T-helper 9 cell (primary cell): ENCODE measurements around the gene BMP4.

ENCODE experiments used
- DNase-seq: peaks from one replicate; pipeline ENCODE4 v3.0.0-alpha.2; 2020

Gene BMP4

DNA sequence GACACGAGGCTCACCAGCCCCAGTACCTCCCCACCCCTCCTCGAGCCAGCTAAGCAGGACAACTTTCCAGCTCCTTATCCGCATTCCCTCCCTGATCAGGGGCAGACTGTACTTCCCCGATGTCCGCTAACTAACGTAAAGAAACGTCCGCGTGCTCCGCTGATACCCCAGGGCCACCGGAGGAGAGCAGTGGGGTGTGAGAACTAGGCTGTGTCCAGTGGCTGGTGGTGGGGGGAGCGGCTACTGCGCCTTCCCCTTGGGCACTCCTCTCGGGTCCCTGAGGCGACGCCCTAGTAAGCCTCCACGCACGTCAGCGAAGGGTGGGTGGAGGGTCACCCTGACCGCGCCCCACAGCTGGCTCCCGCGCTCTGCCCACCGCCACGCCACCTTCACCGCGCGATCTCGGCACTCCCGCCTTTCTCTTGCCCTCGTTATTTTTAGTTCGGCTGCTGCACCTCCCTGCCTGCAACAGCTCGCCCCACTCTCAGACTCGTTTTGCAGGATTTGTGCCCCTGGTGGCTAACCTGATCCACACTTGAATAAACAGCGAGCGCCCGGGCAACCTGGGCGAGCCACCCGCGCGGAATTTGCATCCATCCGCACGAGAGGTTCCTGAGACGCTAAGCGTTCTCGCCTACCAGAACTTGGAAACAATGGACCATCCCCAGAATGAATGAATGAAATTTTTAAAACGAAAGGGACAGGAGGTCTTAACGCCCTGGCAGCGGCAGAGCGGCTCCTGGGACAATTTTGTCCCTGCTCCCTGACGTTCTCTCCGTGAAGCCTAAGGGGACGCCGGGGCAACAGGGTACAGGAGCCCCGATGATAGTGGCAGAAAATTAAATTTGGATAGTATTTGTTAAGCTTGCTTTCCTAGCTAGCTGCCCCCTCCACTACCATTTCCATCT, 6.9 kb upstream of the BMP4 start:
- no peak for DNase-seq

GRCh38 chr14:53962953-53963319, 6.3 kb upstream of the BMP4 start:
- DNase-seq = no peak

DNA sequence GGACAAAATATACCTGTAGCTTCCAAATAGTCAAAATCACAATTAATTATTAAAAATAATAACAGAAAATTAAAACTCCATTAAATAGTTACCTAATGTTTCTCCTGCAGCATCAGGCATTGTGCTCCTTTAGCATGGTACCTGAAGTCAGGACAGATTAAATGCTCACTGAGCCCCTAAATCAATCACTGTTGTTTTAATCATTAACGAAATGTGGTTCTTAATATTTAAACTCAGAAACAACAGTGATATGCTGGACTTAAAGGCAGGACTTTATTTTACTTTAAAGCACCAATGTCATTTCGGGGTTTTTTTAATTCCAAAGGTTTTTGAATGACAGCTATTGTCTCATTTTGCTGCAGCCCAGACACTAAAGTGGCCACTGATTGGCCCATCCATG, 2.0 kb upstream of the BMP4 start:
- no peak for DNase-seq

GRCh38 chr14:53957739-53958138, 1.1 kb upstream of the BMP4 start:
- DNase-seq = no peak

DNA sequence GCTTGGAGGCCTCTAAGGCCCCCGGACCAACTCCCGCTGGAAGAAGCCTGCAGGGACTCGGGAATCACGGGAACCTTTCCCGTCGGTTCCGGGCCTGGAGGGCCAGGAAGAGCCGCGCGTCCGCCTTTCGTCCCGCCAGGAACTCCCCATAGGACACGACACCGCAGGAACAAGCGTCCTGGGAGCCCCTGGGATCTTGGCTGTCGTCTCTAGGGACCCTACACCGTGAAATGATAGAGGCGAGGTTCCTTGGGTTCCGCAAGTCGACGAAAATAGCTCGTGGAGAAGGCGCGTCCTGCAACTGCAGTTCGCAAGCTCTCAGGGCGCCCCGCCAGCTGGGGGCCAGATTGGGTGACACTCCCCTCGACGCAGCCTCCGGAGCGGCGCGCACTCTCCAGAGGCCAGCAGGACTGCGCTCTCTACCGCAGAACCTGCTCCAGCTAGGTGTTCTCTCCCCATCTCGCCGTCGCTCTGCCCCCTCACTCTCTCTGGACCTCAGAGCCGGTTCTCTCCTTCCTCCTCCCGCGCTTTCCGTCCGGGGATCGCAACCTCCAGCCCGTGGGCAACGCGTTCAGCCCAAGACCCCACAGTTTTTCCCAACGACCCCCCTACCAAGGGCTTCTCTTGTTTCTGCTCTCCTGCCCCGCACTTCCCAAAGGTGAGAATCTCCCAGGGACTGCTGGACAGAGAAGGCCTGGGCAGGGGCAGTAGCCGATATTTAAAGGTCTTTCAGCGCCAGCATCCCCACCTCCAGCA, 776 bp downstream of the BMP4 start:
- no peak for DNase-seq

- no peak for DNase-seq
Measured at GRCh38 chr14:53955229-53955556, 1.4 kb downstream of the BMP4 start.

DNA sequence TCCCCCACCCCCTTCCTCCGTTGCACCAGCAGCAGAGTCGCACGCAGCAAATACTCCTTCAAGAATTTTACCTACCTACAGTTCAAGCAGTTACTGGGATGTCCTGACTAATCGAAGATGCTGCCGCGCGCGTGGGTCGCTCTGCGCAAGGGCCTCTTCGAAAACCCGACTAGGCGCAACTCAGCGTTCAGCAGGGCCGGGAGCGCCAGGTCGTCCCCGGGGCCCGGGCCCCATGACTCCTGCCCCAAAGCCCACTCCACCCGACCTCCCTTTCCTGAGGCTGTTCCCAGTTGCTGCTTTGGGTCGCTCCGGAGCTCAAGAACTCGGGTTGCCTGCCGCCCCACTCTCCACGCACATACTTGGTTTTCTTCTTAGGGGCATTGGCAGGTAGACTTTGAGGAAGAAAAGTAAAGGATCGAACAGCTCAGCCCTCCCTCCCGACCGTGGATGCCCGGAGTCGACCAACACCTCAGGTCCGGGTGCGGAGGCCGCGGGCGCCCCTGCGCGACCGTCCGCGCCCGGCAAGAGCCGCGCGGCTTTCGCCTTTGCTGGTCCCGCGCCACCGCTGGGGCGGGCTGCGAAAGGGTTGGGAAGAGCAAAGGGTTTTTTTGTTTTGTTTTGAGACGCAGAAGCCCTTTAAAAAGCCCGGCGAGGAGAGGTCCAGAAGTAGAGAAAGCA, 1.9 kb downstream of the BMP4 start:
- DNase-seq = no peak

GRCh38 chr14:53953828-53954550, 2.6 kb downstream of the BMP4 start:
- no peak for DNase-seq

GRCh38 chr14:53953002-53953827, 3.4 kb downstream of the BMP4 start:
- no peak for DNase-seq

- no peak for DNase-seq
Measured at GRCh38 chr14:53952533-53952932, 4.1 kb downstream of the BMP4 start.

DNA sequence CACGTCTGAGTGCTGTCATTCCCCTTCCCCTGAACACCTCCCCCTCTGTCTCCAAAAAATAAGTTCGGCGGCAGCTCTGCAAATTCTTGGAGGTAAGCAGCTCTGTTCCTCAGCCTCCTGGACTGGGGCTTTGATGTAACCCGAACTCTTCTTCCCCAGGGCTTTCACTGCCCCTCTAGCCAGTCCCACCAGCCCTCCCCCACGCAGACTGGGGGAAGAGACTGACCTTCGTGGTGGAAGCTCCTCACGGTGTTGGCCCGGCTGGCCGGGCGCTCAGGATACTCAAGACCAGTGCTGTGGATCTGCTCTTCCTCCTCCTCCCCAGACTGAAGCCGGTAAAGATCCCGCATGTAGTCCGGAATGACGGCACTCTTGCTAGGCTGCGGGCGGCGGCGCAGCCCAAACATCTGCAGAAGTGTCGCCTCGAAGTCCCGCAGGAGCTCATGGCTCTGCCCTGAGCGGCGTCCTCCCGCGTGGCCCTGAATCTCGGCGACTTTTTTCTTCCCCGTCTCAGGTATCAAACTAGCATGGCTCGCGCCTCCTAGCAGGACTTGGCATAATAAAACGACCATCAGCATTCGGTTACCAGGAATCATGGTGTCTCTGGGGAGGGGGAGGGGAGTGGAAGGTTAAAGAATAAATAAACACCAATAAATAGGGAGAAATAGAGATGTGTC, 4.9 kb downstream of the BMP4 start:
- no peak for DNase-seq

- no peak for DNase-seq
Measured at GRCh38 chr14:53951243-53951626, 5.4 kb downstream of the BMP4 start.

DNA sequence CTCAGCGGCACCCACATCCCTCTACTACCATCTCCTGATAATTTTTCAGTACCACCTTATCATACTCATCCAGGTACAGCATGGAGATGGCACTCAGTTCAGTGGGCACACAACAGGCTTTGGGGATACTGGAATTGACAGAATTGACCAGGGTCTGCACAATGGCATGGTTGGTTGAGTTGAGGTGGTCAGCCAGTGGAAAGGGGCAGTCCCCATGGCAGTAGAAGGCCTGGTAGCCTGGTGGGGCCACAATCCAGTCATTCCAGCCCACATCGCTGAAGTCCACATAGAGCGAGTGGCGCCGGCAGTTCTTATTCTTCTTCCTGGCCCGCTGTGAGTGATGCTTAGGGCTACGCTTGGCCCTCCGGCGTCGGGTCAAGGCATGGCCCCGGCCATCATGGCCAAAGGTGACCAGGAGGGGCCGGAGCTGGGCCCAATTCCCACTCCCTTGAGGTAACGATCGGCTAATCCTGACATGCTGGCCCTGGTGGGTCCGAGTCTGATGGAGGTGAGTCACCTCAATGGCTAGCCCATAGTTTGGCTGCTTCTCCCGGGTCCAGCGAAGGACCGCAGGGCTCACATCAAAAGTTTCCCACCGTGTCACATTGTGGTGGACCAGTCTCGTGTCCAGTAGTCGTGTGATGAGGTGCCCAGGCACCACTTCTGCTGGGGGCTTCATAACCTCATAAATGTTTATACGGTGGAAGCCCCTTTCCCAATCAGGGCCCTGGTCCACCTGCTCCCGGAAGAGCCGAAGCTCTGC, 6.4 kb downstream of the BMP4 start:
- no peak for DNase-seq

DNA sequence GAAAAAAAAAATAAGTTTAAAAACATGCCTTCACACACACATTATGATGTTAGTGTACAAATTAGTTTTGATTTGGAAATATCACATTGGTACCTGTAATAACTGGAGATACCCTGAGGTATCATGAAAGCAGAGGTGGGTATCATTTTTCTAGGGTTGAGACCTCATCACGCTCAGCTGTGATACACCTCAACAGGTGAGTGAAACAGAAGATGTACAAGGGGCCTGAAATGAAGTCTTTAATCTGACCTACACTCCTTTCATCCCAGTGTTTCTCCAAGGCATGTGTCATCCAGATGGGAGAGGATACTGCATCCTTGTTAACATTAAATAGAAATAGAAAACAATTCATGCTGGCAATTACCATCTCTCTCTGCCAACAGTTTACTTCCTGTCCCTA, 7.4 kb downstream of the BMP4 start:
- DNase-seq = no peak

DNA sequence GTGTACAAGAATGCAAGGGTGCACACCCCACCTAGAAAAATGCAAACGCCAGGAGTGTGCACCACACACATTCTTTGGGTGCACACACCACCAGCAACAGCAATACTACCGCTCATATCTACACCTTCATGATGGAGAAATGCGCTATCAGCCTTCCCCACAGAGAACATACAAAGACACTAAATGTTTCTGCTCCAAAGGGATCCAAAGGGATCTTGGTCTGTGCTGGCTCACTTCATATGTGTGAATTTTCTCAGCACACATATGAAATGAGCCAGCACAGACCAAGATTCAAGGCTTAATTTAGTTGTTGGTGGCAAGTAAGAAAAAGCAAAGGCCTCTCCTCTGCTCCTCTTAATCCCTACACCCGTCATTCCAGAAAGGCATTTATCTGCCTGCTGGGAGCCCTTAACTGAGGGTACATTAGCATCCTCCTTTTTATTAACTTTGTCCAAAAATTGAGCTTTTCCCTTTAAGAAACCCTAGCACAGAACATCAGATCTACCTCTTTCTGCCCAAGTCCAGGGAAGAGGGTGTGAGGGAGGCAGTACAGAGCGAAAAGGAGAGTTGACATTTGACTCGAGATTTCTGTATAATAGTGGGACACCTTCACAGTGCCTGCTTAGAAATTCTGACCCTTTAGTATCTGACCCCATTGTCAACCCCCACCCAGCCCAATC, 8.3 kb downstream of the BMP4 start:
- no peak for DNase-seq

- no peak for DNase-seq
Measured at GRCh38 chr14:53947452-53948204, 9.0 kb downstream of the BMP4 start.

GRCh38 chr14:53947094-53947445, 9.6 kb downstream of the BMP4 start:
- DNase-seq = no peak

GRCh38 chr14:53946404-53947093, 10.1 kb downstream of the BMP4 start:
- no peak for DNase-seq

DNA sequence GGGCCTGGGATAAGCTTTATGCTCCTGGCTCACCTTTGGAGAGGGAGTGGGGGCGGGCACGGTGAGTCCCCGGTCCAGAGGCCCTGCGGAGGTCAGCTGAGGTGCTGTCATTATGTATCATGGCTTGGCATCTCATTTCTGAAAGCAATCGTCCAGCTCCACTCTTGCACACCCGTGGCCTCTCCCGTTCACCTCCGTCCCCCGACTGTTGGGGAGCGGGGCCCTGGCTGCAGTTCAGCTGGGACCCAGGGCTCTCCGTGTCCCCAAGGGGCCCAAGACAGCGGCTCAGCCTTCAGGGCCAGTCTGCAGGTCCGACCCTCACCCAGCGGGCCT, 10.6 kb downstream of the BMP4 start:
- no peak for DNase-seq
